ENCODE measurements around the gene KCNQ1OT1. TPM values are rescaled to one million over a fixed set of nuclear protein-coding genes. Genes with fewer than 3 reads are reported as not detected.
A peak's percentile ranks its signal among the peaks of the same experiment; 100 is the strongest.

The KCNQ1OT1 gene
- total and polyA plus RNA-seq, 2 of the 4 experiments (the other 2 are of a cell fraction): 0.14 to 2.0 TPM

GRCh38 chr11:2581151-2581930 lies 118.5 kb downstream of the KCNQ1OT1 start:
- intact Hi-C loops (cut with micrococcal nuclease): no loop called here
- dilution Hi-C loops (cut with HindIII; ENCODE audit: low sequenced_read_pairs, unreplicated experiment): no loop called here
- CTCF ChIA-PET: no interaction called here

More at GRCh38 chr11:2581151-2581930, 118.5 kb downstream of the KCNQ1OT1 start:
- no peak overlapping the region for H3K9ac ChIP-seq (ENCODE audit: low read depth, low read length)
- H3K27me3 ChIP-seq (ENCODE audit: control insufficient read depth, insufficient read depth, low read length): peaks cover 14% of the 10 kb centered on the region; the same call in 1 of the 2 replicates
- no peaks in the 10 kb centered on the region for H4K20me1 ChIP-seq (ENCODE audit: insufficient read depth, low read length)
- no peak overlapping the region for H3K27ac ChIP-seq (ENCODE audit: insufficient read depth, low read length)
- TF ChIP-seq, protein P1, sequence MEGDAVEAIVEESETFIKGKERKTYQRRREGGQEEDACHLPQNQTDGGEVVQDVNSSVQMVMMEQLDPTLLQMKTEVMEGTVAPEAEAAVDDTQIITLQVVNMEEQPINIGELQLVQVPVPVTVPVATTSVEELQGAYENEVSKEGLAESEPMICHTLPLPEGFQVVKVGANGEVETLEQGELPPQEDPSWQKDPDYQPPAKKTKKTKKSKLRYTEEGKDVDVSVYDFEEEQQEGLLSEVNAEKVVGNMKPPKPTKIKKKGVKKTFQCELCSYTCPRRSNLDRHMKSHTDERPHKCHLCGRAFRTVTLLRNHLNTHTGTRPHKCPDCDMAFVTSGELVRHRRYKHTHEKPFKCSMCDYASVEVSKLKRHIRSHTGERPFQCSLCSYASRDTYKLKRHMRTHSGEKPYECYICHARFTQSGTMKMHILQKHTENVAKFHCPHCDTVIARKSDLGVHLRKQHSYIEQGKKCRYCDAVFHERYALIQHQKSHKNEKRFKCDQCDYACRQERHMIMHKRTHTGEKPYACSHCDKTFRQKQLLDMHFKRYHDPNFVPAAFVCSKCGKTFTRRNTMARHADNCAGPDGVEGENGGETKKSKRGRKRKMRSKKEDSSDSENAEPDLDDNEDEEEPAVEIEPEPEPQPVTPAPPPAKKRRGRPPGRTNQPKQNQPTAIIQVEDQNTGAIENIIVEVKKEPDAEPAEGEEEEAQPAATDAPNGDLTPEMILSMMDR (conservative IDR thresholded peaks at IDR 0.05; ENCODE audit: low read depth, low read length): no peak
- TF ChIP-seq MAZ (IDR thresholded peaks at IDR 0.05; ENCODE audit: borderline replicate concordance, low read depth, low read length) (no peak), RFX5 (IDR thresholded peaks at IDR 0.05; ENCODE audit: low read depth, low read length) (no peak), CHD1 (IDR thresholded peaks at IDR 0.05; ENCODE audit: low read depth, low read length) (no peak), RAD21 (IDR thresholded peaks at IDR 0.05; ENCODE audit: low read length) (no peak), CEBPB (IDR thresholded peaks at IDR 0.05; ENCODE audit: low read depth, low read length) (no peak), NFE2L2 (IDR thresholded peaks at IDR 0.05; ENCODE audit: low read depth, low read length) (no peak), MXI1 (IDR thresholded peaks at IDR 0.05; ENCODE audit: borderline replicate concordance, low read depth, low read length) (no peak), BHLHE40 (IDR thresholded peaks at IDR 0.05; ENCODE audit: low read depth, low read length) (no peak), POLR2A (IDR thresholded peaks at IDR 0.05; ENCODE audit: low read depth, low read length) (no peak), FOS (IDR thresholded peaks at IDR 0.05; ENCODE audit: low read depth, low read length) (no peak), RCOR1 (IDR thresholded peaks at IDR 0.05; ENCODE audit: insufficient replicate concordance, low read length) (no peak)
- TF ChIP-seq, protein P2, sequence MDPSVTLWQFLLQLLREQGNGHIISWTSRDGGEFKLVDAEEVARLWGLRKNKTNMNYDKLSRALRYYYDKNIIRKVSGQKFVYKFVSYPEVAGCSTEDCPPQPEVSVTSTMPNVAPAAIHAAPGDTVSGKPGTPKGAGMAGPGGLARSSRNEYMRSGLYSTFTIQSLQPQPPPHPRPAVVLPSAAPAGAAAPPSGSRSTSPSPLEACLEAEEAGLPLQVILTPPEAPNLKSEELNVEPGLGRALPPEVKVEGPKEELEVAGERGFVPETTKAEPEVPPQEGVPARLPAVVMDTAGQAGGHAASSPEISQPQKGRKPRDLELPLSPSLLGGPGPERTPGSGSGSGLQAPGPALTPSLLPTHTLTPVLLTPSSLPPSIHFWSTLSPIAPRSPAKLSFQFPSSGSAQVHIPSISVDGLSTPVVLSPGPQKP (IDR thresholded peaks at IDR 0.05; ENCODE audit: borderline replicate concordance, low read depth, low read length): no peak
- no peak overlapping the region for H2BK20ac ChIP-seq (ENCODE audit: low read depth, low read length)
- H3K36me3 ChIP-seq (ENCODE audit: control insufficient read depth, insufficient read depth, low read length): no peaks in the 10 kb centered on the region
- no peaks in the 10 kb centered on the region; the same call in 1 of the 2 replicates for H3K9me1 ChIP-seq (ENCODE audit: insufficient read depth, low read length)
- no peak overlapping the region for H2BK120ac ChIP-seq (ENCODE audit: low read depth, low read length)
- WGBS, 2 experiments (ENCODE audit: extremely low coverage in 2 of 2, insufficient read length in 1 of 2): 94% methylated on average over 14 of the region's 22 CpGs; no CpG with 5 or more reads in 1 of the 2 experiments
- no peaks in the 10 kb centered on the region for H3K4me1 ChIP-seq (ENCODE audit: control insufficient read depth, insufficient read depth, low read length)
- H4K91ac ChIP-seq (ENCODE audit: insufficient read depth, low read depth, low read length): no peak overlapping the region
- no peak overlapping the region for H3K4me3 ChIP-seq (ENCODE audit: insufficient read depth, low read depth, low read length)
- no peaks in the 10 kb centered on the region for H3K79me1 ChIP-seq (ENCODE audit: low read depth in 1 of 2, low read length in 2 of 2)
- BruUV-seq (replicated peaks): no TSS peak
- no peak overlapping the region for H2AK9ac ChIP-seq (replicated peaks; ENCODE audit: low read depth, low read length, poor library complexity)
- H3K14ac ChIP-seq (replicated peaks; ENCODE audit: low read depth, low read length): no peak overlapping the region
- H3K9me3 ChIP-seq (ENCODE audit: control insufficient read depth, insufficient read depth, low read length): no peaks in the 10 kb centered on the region
- no peak overlapping the region for H3K4me2 ChIP-seq (ENCODE audit: low read depth, low read length)
- H2AK5ac ChIP-seq (ENCODE audit: low read depth, low read length): no peak overlapping the region
- POLR2A ChIA-PET (ENCODE audit: unreplicated experiment): no interaction called here
- in situ Hi-C loops (cut with MboI; ENCODE audit: low sequenced_read_pairs): no loop called here
- no peak overlapping the region for H4K8ac ChIP-seq (ENCODE audit: low read depth in 2 of 2, low read length in 2 of 2)
- H2BK5ac ChIP-seq (ENCODE audit: low read depth, low read length, poor library complexity, severe bottlenecking): no peak overlapping the region
- H2BK15ac ChIP-seq (ENCODE audit: low read depth, low read length): no peak overlapping the region
- no peak for DNase-seq
- H4K5ac ChIP-seq (ENCODE audit: low read depth, low read length): no peak overlapping the region
- no peak overlapping the region for H3K4ac ChIP-seq (ENCODE audit: low read depth, low read length)
- no peak for ATAC-seq (ENCODE audit: low read depth)
- H3K23ac ChIP-seq (ENCODE audit: low read depth, low read length): no peak overlapping the region
- H2AFZ ChIP-seq (replicated peaks; ENCODE audit: low read length, poor library complexity): peak overlapping the region; percentile 21
- H3K18ac ChIP-seq (ENCODE audit: low read depth, low read length): no peak overlapping the region
- H3K56ac ChIP-seq (ENCODE audit: extremely low read depth, insufficient read depth, low read length): no peak overlapping the region
